Measurements from ENCODE around the gene GAREM1.
"Not testable (repeated sequence)": the region's sequence is repeated elsewhere in the genome, so short reads cannot be mapped to it uniquely, and the experiment has no call there.

Gene GAREM1

DNA sequence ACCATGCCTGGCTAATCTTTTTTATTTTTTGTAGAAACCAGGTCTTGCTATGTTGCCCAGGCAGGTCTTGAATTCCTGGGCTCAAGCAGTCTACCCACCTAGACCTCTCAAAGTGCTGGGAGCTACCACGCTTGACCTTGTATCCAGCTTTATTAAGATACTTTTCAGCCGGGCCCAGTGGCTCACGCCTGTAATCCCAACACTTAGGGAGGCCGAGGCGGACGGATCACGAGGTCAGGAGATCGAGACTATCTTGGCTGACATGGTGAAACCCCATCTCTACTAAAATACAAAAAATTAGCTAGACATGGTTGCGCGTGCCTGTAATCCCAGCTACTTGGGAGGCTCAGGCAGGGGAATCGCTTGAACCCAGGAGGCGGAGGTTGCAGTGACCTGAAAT is 4.4 kb upstream of the GAREM1 start:
- H3K4me1 ChIP-seq (ENCODE audit: control insufficient read depth, insufficient read depth, low read length); H3K4me3 ChIP-seq (ENCODE audit: low read length); H3K4me2 ChIP-seq (ENCODE audit: low read length); H3K9me3 ChIP-seq (replicated peaks; ENCODE audit: low read length); H3K36me3 ChIP-seq (ENCODE audit: insufficient read depth, low read length); H3K9ac ChIP-seq (ENCODE audit: low read depth, low read length): not testable (repeated sequence)
- H3K27me3 ChIP-seq (ENCODE audit: control insufficient read depth, insufficient read depth, low read length): peaks cover 35% of the 10 kb centered on the region

DNA sequence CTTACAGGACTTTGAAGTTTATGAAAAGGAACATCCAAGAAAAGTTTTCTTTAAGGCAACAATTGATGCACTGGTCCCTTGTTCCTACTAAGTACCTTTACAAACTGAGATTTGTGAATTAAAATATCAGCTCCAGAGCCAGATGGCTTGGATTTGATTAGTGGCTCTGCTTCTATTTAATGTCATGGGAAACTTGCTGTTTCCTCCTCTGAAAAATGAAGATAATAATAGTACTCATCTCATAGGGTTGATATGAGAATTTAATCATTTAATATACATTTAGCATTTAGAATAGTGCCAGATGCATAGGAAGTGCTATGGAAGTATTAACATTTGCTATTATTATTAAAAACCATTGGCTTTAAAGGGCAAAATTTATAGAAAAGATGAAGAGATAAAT is 2.6 kb upstream of the GAREM1 start:
- peaks cover 15% of the 10 kb centered on the region for H3K4me1 ChIP-seq (ENCODE audit: control insufficient read depth, insufficient read depth, low read length)
- no peak overlapping the region for H3K4me2 ChIP-seq (ENCODE audit: low read length)
- H3K9ac ChIP-seq (ENCODE audit: low read depth, low read length): no peak overlapping the region
- no peaks in the 10 kb centered on the region for H3K9me3 ChIP-seq (replicated peaks; ENCODE audit: low read length)
- no peaks in the 10 kb centered on the region for H3K36me3 ChIP-seq (ENCODE audit: insufficient read depth, low read length)
- H3K27me3 ChIP-seq (ENCODE audit: control insufficient read depth, insufficient read depth, low read length): peaks cover 26% of the 10 kb centered on the region
- H3K4me3 ChIP-seq (ENCODE audit: low read length): no peak overlapping the region

- Histone ChIP-seq H3K4me3 (ENCODE audit: low read length) (no peak overlapping the region), H3K9me3 (replicated peaks; ENCODE audit: low read length) (no peaks in the 10 kb centered on the region), H3K9ac (ENCODE audit: low read depth, low read length) (no peak overlapping the region), H3K4me2 (ENCODE audit: low read length) (no peak overlapping the region), H3K36me3 (ENCODE audit: insufficient read depth, low read length) (no peaks in the 10 kb centered on the region), H3K4me1 (ENCODE audit: control insufficient read depth, insufficient read depth, low read length) (peaks cover 20% of the 10 kb centered on the region), H3K27me3 (ENCODE audit: control insufficient read depth, insufficient read depth, low read length) (peaks cover 26% of the 10 kb centered on the region)
Observed at GRCh38 chr18:32472841-32473240, 2.2 kb upstream of the GAREM1 start.

DNA sequence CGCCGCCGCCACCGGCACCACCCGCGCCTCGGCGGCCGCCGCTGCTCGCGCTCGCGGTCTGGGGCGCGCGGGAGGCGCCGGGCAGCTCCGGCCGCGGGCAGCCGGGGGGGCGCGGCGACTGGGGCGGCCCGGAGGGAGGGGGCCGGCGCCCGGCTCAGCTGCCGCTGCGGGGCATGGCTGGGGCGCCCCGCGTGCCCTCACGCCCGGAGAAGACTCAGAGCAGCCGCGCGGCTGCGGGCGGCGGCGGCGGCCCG is 295 bp downstream of the GAREM1 start:
- H3K9ac ChIP-seq (ENCODE audit: low read depth, low read length): peak overlapping the region; percentile 71
- H3K4me1 ChIP-seq (ENCODE audit: control insufficient read depth, insufficient read depth, low read length): peaks cover 21% of the 10 kb centered on the region
- H3K9me3 ChIP-seq (replicated peaks; ENCODE audit: low read length): no peaks in the 10 kb centered on the region
- peaks cover 16% of the 10 kb centered on the region for H3K27me3 ChIP-seq (ENCODE audit: control insufficient read depth, insufficient read depth, low read length)
- peak overlapping the region; percentile 87 for H3K4me2 ChIP-seq (ENCODE audit: low read length)
- peak overlapping the region; percentile 82 for H3K4me3 ChIP-seq (ENCODE audit: low read length)
- H3K36me3 ChIP-seq (ENCODE audit: insufficient read depth, low read length): no peaks in the 10 kb centered on the region

GRCh38 chr18:32469691-32470459 is 807 bp downstream of the GAREM1 start:
- peaks cover 21% of the 10 kb centered on the region for H3K4me1 ChIP-seq (ENCODE audit: control insufficient read depth, insufficient read depth, low read length)
- H3K9ac ChIP-seq (ENCODE audit: low read depth, low read length): peak overlapping the region; percentile 71
- H3K4me2 ChIP-seq (ENCODE audit: low read length): peak overlapping the region; percentile 87
- H3K4me3 ChIP-seq (ENCODE audit: low read length): peak overlapping the region; percentile 82
- no peaks in the 10 kb centered on the region for H3K36me3 ChIP-seq (ENCODE audit: insufficient read depth, low read length)
- H3K27me3 ChIP-seq (ENCODE audit: control insufficient read depth, insufficient read depth, low read length): peaks cover 16% of the 10 kb centered on the region
- H3K9me3 ChIP-seq (replicated peaks; ENCODE audit: low read length): no peaks in the 10 kb centered on the region

DNA sequence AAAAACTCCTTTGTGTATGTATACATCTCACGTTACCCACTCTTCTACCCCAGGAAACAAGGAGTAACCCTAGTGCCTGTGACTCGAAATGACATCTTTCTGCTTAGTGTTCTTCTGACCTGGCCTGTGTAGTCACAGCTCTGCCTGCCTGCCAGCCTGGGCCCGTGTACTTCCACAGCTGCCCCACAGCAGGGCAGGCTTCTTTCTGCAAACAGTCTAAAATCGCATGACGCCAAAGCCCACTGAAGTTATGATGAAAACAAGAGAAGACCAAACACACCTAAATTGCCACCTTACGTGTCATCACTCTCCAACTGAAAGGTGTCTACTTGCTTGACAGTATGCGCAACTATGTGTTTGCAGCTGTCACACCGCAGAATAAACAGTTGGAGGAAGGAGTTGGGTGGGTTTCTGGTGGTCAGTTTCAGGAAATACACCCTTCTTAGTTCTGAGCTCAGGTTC is 1.5 kb downstream of the GAREM1 start:
- Histone ChIP-seq H3K9ac (ENCODE audit: low read depth, low read length) (peak overlapping the region; percentile 71), H3K36me3 (ENCODE audit: insufficient read depth, low read length) (no peaks in the 10 kb centered on the region), H3K4me2 (ENCODE audit: low read length) (peak overlapping the region; percentile 87), H3K4me1 (ENCODE audit: control insufficient read depth, insufficient read depth, low read length) (peaks cover 21% of the 10 kb centered on the region), H3K9me3 (replicated peaks; ENCODE audit: low read length) (no peaks in the 10 kb centered on the region), H3K27me3 (ENCODE audit: control insufficient read depth, insufficient read depth, low read length) (peaks cover 14% of the 10 kb centered on the region), H3K4me3 (ENCODE audit: low read length) (peak overlapping the region; percentile 82)

GRCh38 chr18:32468147-32468845 is 2.4 kb downstream of the GAREM1 start:
- H3K27me3 ChIP-seq (ENCODE audit: control insufficient read depth, insufficient read depth, low read length): peaks cover 7% of the 10 kb centered on the region
- peak overlapping the region; percentile 42 for H3K9ac ChIP-seq (ENCODE audit: low read depth, low read length)
- no peaks in the 10 kb centered on the region for H3K36me3 ChIP-seq (ENCODE audit: insufficient read depth, low read length)
- peak overlapping the region; percentile 87 for H3K4me2 ChIP-seq (ENCODE audit: low read length)
- peak overlapping the region; percentile 64 for H3K4me3 ChIP-seq (ENCODE audit: low read length)
- no peaks in the 10 kb centered on the region for H3K9me3 ChIP-seq (replicated peaks; ENCODE audit: low read length)
- H3K4me1 ChIP-seq (ENCODE audit: control insufficient read depth, insufficient read depth, low read length): peaks cover 21% of the 10 kb centered on the region

- H3K9ac ChIP-seq (ENCODE audit: low read depth, low read length): no peak overlapping the region
- H3K27me3 ChIP-seq (ENCODE audit: control insufficient read depth, insufficient read depth, low read length): no peaks in the 10 kb centered on the region
- H3K36me3 ChIP-seq (ENCODE audit: insufficient read depth, low read length): no peaks in the 10 kb centered on the region
- H3K4me1 ChIP-seq (ENCODE audit: control insufficient read depth, insufficient read depth, low read length): no peaks in the 10 kb centered on the region
- H3K9me3 ChIP-seq (replicated peaks; ENCODE audit: low read length): no peaks in the 10 kb centered on the region
- no peak overlapping the region for H3K4me3 ChIP-seq (ENCODE audit: low read length)
- H3K4me2 ChIP-seq (ENCODE audit: low read length): no peak overlapping the region
Observed at GRCh38 chr18:32461709-32462272, 8.9 kb downstream of the GAREM1 start.

DNA sequence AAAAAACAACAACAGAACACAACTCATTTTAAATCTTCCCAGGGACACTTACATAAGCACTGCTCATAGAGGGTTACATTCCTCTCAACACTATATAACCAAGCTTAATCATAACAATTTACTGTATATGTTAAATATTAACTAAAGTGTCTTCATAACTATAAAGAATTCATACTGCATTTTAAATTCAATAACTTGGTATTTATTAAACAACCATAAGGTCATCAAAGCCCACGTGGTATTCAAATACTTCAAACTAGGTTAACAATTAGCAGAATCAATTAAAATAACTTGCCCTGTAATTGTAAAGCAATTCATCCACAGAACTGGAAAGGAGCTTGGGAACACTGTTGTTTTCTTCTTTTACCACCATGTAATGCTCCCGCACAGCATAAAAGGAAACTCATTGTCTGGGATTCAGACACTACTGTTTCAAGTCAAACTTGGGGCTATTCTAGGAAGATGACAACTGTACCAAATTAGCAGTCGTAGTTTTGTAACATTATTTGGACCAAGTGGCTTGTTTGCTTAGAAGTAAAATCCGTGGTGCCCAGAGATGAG is 10.4 kb downstream of the GAREM1 start:
- no peak overlapping the region for H3K4me3 ChIP-seq (ENCODE audit: low read length)
- no peaks in the 10 kb centered on the region for H3K36me3 ChIP-seq (ENCODE audit: insufficient read depth, low read length)
- H3K27me3 ChIP-seq (ENCODE audit: control insufficient read depth, insufficient read depth, low read length): no peaks in the 10 kb centered on the region
- no peak overlapping the region for H3K9ac ChIP-seq (ENCODE audit: low read depth, low read length)
- H3K9me3 ChIP-seq (replicated peaks; ENCODE audit: low read length): no peaks in the 10 kb centered on the region
- H3K4me2 ChIP-seq (ENCODE audit: low read length): no peak overlapping the region
- H3K4me1 ChIP-seq (ENCODE audit: control insufficient read depth, insufficient read depth, low read length): no peaks in the 10 kb centered on the region

- Histone ChIP-seq H3K9me3 (replicated peaks; ENCODE audit: low read length) (no peaks in the 10 kb centered on the region), H3K9ac (ENCODE audit: low read depth, low read length) (no peak overlapping the region), H3K4me1 (ENCODE audit: control insufficient read depth, insufficient read depth, low read length) (no peaks in the 10 kb centered on the region), H3K36me3 (ENCODE audit: insufficient read depth, low read length) (no peaks in the 10 kb centered on the region), H3K4me2 (ENCODE audit: low read length) (no peak overlapping the region), H3K4me3 (ENCODE audit: low read length) (no peak overlapping the region), H3K27me3 (ENCODE audit: control insufficient read depth, insufficient read depth, low read length) (no peaks in the 10 kb centered on the region)
Observed at GRCh38 chr18:32459361-32460101, 11.2 kb downstream of the GAREM1 start.

- Histone ChIP-seq H3K36me3 (ENCODE audit: insufficient read depth, low read length) (no peaks in the 10 kb centered on the region), H3K4me2 (ENCODE audit: low read length) (no peak overlapping the region), H3K4me3 (ENCODE audit: low read length) (no peak overlapping the region), H3K9me3 (replicated peaks; ENCODE audit: low read length) (no peaks in the 10 kb centered on the region), H3K27me3 (ENCODE audit: control insufficient read depth, insufficient read depth, low read length) (no peaks in the 10 kb centered on the region), H3K9ac (ENCODE audit: low read depth, low read length) (no peak overlapping the region), H3K4me1 (ENCODE audit: control insufficient read depth, insufficient read depth, low read length) (no peaks in the 10 kb centered on the region)
Observed at GRCh38 chr18:32455361-32455760, 15.3 kb downstream of the GAREM1 start.
